K562 (cell line): ENCODE measurements around the gene CD248. TPM values are rescaled to one million over a fixed set of nuclear protein-coding genes. Genes with fewer than 3 reads are reported as not detected.
A peak's percentile ranks its signal among the peaks of the same experiment; 100 is the strongest.

ENCODE experiments used
- CBX5 ChIP-seq: IDR thresholded peaks from 2 replicates; pipeline ENCODE4 v1.6.1; 2014; ENCODE audit warnings: low read depth, borderline replicate concordance
- CHD1 ChIP-seq: fragments of 200-600 bp; sonication (generic); IDR thresholded peaks from one replicate; pipeline ENCODE4 v1.6.1; 2012; ENCODE audit warnings: mild to moderate bottlenecking, moderate library complexity, low read length, inconsistent platforms
- ETV1 ChIP-seq: fragments of 450-650 bp; conservative IDR thresholded peaks from 2 replicates; pipeline ENCODE4 v1.6.1; 2016; ENCODE audit warnings: missing genetic modification characterization, control low read depth, low read depth, missing compliant biosample characterization
- FOXJ2 ChIP-seq: fragments of 200-800 bp; sonication (Bioruptor generic); IDR thresholded peaks from 2 replicates; pipeline ENCODE4 v1.6.1; 2016; ENCODE audit warnings: missing genetic modification characterization, missing compliant biosample characterization
- FOXO4 ChIP-seq: fragments of 450-650 bp; formaldehyde crosslinking; IDR thresholded peaks from 2 replicates; pipeline ENCODE4 v1.4.0; 2020; ENCODE audit warnings: mild to moderate bottlenecking, moderate library complexity
- HDAC6 ChIP-seq: IDR thresholded peaks from 2 replicates; pipeline ENCODE4 v1.6.1; 2012; ENCODE audit warnings: low read depth, mild to moderate bottlenecking, control low read depth, inconsistent platforms, low read length, moderate library complexity
- HDAC8 ChIP-seq: fragments of 450-650 bp; IDR thresholded peaks from 2 replicates; pipeline ENCODE4 v1.6.1; 2016; ENCODE audit warnings: mild to moderate bottlenecking, missing genetic modification characterization, moderate library complexity, missing compliant biosample characterization
- HNRNPUL1 ChIP-seq: fragments of 200-400 bp; formaldehyde crosslinking; IDR thresholded peaks from 2 replicates; pipeline ENCODE4 v1.6.1; 2017; ENCODE audit warnings: low read length
- MXI1 ChIP-seq: IDR thresholded peaks from 2 replicates; pipeline ENCODE4 v1.6.1; 2011; ENCODE audit warnings: low read depth, mild to moderate bottlenecking, improper control_type of control experiment, low read length
- NCOA2 ChIP-seq, 2 experiments: fragments of 450-650 bp; IDR thresholded peaks; 2 replicates each; pipeline ENCODE4 v1.6.1; 2018; ENCODE audit warnings: mild to moderate bottlenecking in 2 of 2, moderate library complexity in 1 of 2; ENCODE audit not compliant: partially characterized antibody in 2 of 2
- NR1H2 ChIP-seq: sonication (generic); formaldehyde crosslinking; IDR thresholded peaks from 2 replicates; pipeline ENCODE4 v1.4.0; 2020; ENCODE audit warnings: mild to moderate bottlenecking, missing genetic modification reagents
- RAD51 ChIP-seq: fragments of 450-650 bp; IDR thresholded peaks from 2 replicates; pipeline ENCODE4 v1.7.1; 2016; ENCODE audit warnings: low read depth, mild to moderate bottlenecking, borderline replicate concordance
- SIX5 ChIP-seq, 2 experiments: IDR thresholded peaks; 2 replicates each; pipeline ENCODE4 v1.6.1; 2011; ENCODE audit warnings: low read length in 2 of 2, borderline replicate concordance in 1 of 2, low read depth in 1 of 2, mild to moderate bottlenecking in 1 of 2, moderate library complexity in 1 of 2; ENCODE audit not compliant: insufficient read depth in 1 of 2
- SRSF3 ChIP-seq: fragments of 200-400 bp; formaldehyde crosslinking; IDR thresholded peaks from 2 replicates; pipeline ENCODE4 v1.6.1; 2016; ENCODE audit warnings: mild to moderate bottlenecking, low read length, moderate library complexity; ENCODE audit not compliant: insufficient read depth
- ZKSCAN8 ChIP-seq: fragments of 200-800 bp; sonication (Bioruptor generic); IDR thresholded peaks from 2 replicates; pipeline ENCODE4 v1.6.1; 2016; ENCODE audit warnings: missing genetic modification characterization, missing compliant biosample characterization
- ZNF23 ChIP-seq: fragments of 250-450 bp; sonication (Bioruptor Pico); IDR thresholded peaks from 2 replicates; pipeline ENCODE4 v1.4.0; 2020; ENCODE audit warnings: mild to moderate bottlenecking
- ZNF3 ChIP-seq: fragments of 250-450 bp; sonication (Bioruptor Pico); IDR thresholded peaks from 2 replicates; pipeline ENCODE4 v1.5.0; 2021; ENCODE audit warnings: mild to moderate bottlenecking, moderate library complexity
- ZNF644 ChIP-seq: fragments of 200-800 bp; sonication (Bioruptor generic); IDR thresholded peaks from 2 replicates; pipeline ENCODE4 v1.6.1; 2016; ENCODE audit warnings: low read depth, missing genetic modification characterization, missing compliant biosample characterization
- ZNF699 ChIP-seq: fragments of 250-450 bp; sonication (Bioruptor Pico); IDR thresholded peaks from 2 replicates; pipeline ENCODE4 v1.8.0; 2021; ENCODE audit warnings: mild to moderate bottlenecking, moderate library complexity; ENCODE audit not compliant: insufficient replicate concordance
- ZNF764 ChIP-seq: fragments of 250-450 bp; sonication (Bioruptor Pico); IDR thresholded peaks from 2 replicates; pipeline ENCODE4 v1.4.0; 2020; ENCODE audit warnings: low read depth, mild to moderate bottlenecking, moderate library complexity
- polyA plus RNA-seq, 8 experiments: library from polyadenylated mRNA; depleted of rRNA in 4 of 8; stranded (reverse) in 5 of 8; unstranded in 3 of 8; fragments of >200 nt; fragmentation: Nextera tagmentation in 2 of 8; fragmentation: Illumina TruSeq in 1 of 8; extraction: Ambion mirVana in 2 of 8; extraction: Trizol in 1 of 8; gene quantifications; 2 replicates each; pipeline versions ENCODE4 v1.2.1 to v1.2.3, GENCODE V29; 2011 to 2014; ENCODE audit warnings: inconsistent platforms in 1 of 8, missing spikeins in 1 of 8
- total RNA-seq, 7 experiments: library from RNA; depleted of rRNA in 6 of 7; stranded (reverse); fragments of >200 nt in 6 of 7; fragmentation: Illumina TruSeq in 2 of 7; extraction: Trizol in 2 of 7; gene quantifications; 2 replicates each; pipeline versions ENCODE4 v1.2.1 to v1.2.3, GENCODE V29; 2011 to 2021; ENCODE audit warnings: low replicate concordance in 1 of 7
- TF ChIP-seq, protein P1 (sequence below), 3 experiments: fragments of 200-800 bp in 1 of 3; fragments of 250-450 bp in 1 of 3; fragments of 450-650 bp in 1 of 3; sonication (Bioruptor Pico) in 1 of 3; sonication (Bioruptor generic) in 1 of 3; formaldehyde crosslinking in 1 of 3; IDR thresholded peaks; 2 replicates each; pipeline versions ENCODE4 v1.6.1 to v1.8.0; 2016 to 2022; ENCODE audit warnings: mild to moderate bottlenecking in 2 of 3, missing genetic modification characterization in 2 of 3, missing compliant biosample characterization in 1 of 3, moderate library complexity in 1 of 3
- TF ChIP-seq, protein P2 (sequence below): fragments of 450-650 bp; IDR thresholded peaks from 2 replicates; pipeline ENCODE4 v1.6.1; 2018; ENCODE audit warnings: mild to moderate bottlenecking, low read depth; ENCODE audit not compliant: partially characterized antibody

Gene CD248
- total and polyA plus RNA-seq, 9 of the 15 experiments (the other 6 are each of a cell fraction or from before 2014, with no cell fraction given): 0.09 TPM; not detected in 8

DNA sequence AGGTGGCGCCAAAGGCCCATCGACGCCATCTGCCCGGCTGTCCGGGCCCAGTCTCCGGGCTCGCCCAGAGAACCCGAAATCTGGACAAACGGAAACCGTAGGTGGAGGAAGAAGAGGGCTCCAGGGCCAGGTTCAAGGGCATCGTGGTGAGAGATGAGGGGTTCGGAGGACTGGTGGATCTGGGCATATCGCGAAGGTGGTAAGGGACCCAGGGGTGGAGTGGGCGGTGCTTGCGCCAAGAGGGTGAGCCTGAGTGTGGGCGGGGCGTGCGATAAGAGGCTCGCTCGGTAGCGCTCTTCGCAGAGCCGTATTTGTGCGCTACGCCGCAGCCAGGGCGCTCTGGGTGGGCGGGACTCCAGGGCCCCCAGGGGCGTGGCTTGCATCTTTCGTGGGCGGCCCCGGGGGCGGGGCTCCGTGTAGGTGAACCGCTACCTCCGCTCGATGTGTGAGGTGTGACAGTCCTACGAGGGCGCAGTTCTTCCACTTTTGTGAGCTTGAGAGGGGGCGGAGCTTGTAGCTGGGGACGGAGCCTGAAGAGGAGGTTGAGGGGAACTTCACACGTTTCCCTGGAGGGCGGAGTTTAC lies 4.8 kb downstream of the CD248 start (continued):
- TF ChIP-seq FOXO4 (CRISPR knock-in tag): no peak
- no peak for TF ChIP-seq NCOA2 (IDR thresholded peaks at IDR 0.05; ENCODE audit: partially characterized antibody in 2 of 2)
- TF ChIP-seq MXI1: no peak
- no peak for TF ChIP-seq HDAC6
- no peak for TF ChIP-seq CBX5
- peak; percentile 53; the same call in 1 of the 2 replicates for TF ChIP-seq ETV1
- TF ChIP-seq ZNF23 (CRISPR knock-in tag): no peak
- no peak; the same call in 1 of the 2 replicates for TF ChIP-seq NR1H2 (CRISPR knock-in tag)
- no peak for TF ChIP-seq ZKSCAN8 (CRISPR knock-in tag)
- TF ChIP-seq, protein P1, sequence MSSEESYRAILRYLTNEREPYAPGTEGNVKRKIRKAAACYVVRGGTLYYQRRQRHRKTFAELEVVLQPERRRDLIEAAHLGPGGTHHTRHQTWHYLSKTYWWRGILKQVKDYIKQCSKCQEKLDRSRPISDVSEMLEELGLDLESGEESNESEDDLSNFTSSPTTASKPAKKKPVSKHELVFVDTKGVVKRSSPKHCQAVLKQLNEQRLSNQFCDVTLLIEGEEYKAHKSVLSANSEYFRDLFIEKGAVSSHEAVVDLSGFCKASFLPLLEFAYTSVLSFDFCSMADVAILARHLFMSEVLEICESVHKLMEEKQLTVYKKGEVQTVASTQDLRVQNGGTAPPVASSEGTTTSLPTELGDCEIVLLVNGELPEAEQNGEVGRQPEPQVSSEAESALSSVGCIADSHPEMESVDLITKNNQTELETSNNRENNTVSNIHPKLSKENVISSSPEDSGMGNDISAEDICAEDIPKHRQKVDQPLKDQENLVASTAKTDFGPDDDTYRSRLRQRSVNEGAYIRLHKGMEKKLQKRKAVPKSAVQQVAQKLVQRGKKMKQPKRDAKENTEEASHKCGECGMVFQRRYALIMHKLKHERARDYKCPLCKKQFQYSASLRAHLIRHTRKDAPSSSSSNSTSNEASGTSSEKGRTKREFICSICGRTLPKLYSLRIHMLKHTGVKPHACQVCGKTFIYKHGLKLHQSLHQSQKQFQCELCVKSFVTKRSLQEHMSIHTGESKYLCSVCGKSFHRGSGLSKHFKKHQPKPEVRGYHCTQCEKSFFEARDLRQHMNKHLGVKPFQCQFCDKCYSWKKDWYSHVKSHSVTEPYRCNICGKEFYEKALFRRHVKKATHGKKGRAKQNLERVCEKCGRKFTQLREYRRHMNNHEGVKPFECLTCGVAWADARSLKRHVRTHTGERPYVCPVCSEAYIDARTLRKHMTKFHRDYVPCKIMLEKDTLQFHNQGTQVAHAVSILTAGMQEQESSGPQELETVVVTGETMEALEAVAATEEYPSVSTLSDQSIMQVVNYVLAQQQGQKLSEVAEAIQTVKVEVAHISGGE (CRISPR knock-in tag; IDR thresholded peaks at IDR 0.05): 0 out of 6 replicates have a peak, but pooled peaks of 1 of the 3 experiments have one; percentile 25
- TF ChIP-seq SIX5 (IDR thresholded peaks at IDR 0.05; ENCODE audit: borderline replicate concordance in 1 of 2, insufficient read depth in 1 of 2, low read depth in 1 of 2, low read length in 2 of 2): no peak
- no peak for TF ChIP-seq ZNF3 (CRISPR knock-in tag)
- no peak for TF ChIP-seq CHD1
- no peak for TF ChIP-seq HNRNPUL1
- no peak for TF ChIP-seq FOXJ2 (tag)
- TF ChIP-seq ZNF644 (tag): no peak
- TF ChIP-seq, protein P2, sequence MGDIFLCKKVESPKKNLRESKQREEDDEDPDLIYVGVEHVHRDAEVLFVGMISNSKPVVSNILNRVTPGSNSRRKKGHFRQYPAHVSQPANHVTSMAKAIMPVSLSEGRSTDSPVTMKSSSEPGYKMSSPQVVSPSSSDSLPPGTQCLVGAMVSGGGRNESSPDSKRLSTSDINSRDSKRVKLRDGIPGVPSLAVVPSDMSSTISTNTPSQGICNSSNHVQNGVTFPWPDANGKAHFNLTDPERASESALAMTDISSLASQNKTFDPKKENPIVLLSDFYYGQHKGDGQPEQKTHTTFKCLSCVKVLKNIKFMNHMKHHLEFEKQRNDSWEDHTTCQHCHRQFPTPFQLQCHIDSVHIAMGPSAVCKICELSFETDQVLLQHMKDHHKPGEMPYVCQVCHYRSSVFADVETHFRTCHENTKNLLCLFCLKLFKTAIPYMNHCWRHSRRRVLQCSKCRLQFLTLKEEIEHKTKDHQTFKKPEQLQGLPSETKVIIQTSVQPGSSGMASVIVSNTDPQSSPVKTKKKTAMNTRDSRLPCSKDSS: no peak
- no peak for TF ChIP-seq RAD51
- TF ChIP-seq SRSF3: no peak
- no peak for TF ChIP-seq ZNF764 (CRISPR knock-in tag)
- TF ChIP-seq ZNF699 (CRISPR knock-in tag): no peak
- TF ChIP-seq HDAC8: no peak
